Peyer's patch (tissue), 4 donors: ENCODE measurements around the gene NCS1. TPM values are rescaled to one million over a fixed set of nuclear protein-coding genes. Genes with fewer than 3 reads are reported as not detected.

Experiments
- DNase-seq, 3 donors: peaks; one replicate each; pipeline ENCODE4 v3.0.0-alpha.2; 2017 to 2019
- H3K27ac ChIP-seq, 4 donors: fragments of 200-600 bp; sonication (generic); one replicate each; pipeline ENCODE4 v1.5.1; 2016 to 2019
- H3K27me3 ChIP-seq, 2 donors: fragments of 200-600 bp; sonication (generic); one replicate each; pipeline ENCODE4 v1.5.1; 2019
- H3K36me3 ChIP-seq, 3 donors: fragments of 200-600 bp; sonication (generic); one replicate each; pipeline ENCODE4 v1.5.1; 2016 to 2019
- H3K4me1 ChIP-seq, 4 donors: fragments of 200-600 bp; sonication (generic); one replicate each; pipeline ENCODE4 v1.5.1; 2016 to 2019
- H3K4me3 ChIP-seq, 4 donors: fragments of 200-600 bp; sonication (generic); 1 replicate in 3 of 4; 2 replicates in 1 of 4; pipeline ENCODE4 v1.5.1; 2016 to 2019; ENCODE audit warnings: mild to moderate bottlenecking in 1 of 4
- H3K9me3 ChIP-seq, 4 donors: fragments of 200-600 bp; sonication (generic); one replicate each; pipeline ENCODE4 v1.5.1; 2016 to 2019; ENCODE audit warnings: mild to moderate bottlenecking in 1 of 4
- POLR2A ChIP-seq, 2 donors: fragments of 450-650 bp; IDR thresholded peaks; one replicate each; pipeline ENCODE4 v1.5.1; 2017; ENCODE audit warnings: antibody characterized with exemption in 2 of 2, mild to moderate bottlenecking in 2 of 2, moderate library complexity in 2 of 2
- total RNA-seq, 4 donors: library from RNA; depleted of rRNA; stranded (reverse); fragments of >200 nt; gene quantifications; one replicate each; pipeline ENCODE4 v1.1.0, GENCODE V29; 2016
- TF ChIP-seq, protein P1 (sequence below), 6 experiments: fragments of 450-650 bp in 4 of 6; fragments of 200-600 bp in 2 of 6; sonication (generic) in 1 of 6; IDR thresholded peaks; one replicate each; pipeline ENCODE4 v1.5.1; 2017 to 2019; ENCODE audit warnings: antibody characterized with exemption in 6 of 6, mild to moderate bottlenecking in 3 of 6, moderate library complexity in 1 of 6

Gene NCS1
- total RNA-seq, 4 donors from 2014 or later: 0.70 to 6.6 (median 4.1) TPM

DNA sequence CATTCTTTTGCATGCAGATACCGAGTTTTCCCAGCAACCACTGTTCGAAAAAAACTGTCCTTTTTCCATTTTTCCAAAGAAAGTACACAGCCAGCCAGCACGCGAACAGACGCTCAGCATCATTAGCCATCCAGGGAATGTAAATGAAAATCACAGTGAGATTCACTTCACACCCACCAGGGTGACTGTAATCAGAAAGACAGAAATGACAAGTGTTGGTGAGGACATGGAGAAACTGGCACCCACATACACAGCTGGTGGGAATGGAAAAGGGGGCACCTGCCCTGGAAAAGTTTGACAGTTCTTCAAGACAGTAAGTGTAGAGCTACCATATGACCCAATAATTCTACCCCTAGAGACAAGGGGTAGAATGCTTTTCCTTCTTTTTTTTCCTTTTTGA, 25.0 kb upstream of the NCS1 start:
- Histone ChIP-seq H3K27ac (no peak overlapping the region), H3K9me3 (no peaks in the 10 kb centered on the region), H3K36me3 (no peaks in the 10 kb centered on the region), H3K4me3 (no peak overlapping the region), H3K27me3 (no peaks in the 10 kb centered on the region), H3K4me1 (peaks cover 0 to 10% (median 0%) of the 10 kb centered on the region in 4 donors)
- TF ChIP-seq, protein P1, sequence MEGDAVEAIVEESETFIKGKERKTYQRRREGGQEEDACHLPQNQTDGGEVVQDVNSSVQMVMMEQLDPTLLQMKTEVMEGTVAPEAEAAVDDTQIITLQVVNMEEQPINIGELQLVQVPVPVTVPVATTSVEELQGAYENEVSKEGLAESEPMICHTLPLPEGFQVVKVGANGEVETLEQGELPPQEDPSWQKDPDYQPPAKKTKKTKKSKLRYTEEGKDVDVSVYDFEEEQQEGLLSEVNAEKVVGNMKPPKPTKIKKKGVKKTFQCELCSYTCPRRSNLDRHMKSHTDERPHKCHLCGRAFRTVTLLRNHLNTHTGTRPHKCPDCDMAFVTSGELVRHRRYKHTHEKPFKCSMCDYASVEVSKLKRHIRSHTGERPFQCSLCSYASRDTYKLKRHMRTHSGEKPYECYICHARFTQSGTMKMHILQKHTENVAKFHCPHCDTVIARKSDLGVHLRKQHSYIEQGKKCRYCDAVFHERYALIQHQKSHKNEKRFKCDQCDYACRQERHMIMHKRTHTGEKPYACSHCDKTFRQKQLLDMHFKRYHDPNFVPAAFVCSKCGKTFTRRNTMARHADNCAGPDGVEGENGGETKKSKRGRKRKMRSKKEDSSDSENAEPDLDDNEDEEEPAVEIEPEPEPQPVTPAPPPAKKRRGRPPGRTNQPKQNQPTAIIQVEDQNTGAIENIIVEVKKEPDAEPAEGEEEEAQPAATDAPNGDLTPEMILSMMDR (IDR thresholded peaks at IDR 0.05): no peak
- no peak for TF ChIP-seq POLR2A (IDR thresholded peaks at IDR 0.05)
- no peak for DNase-seq

DNA sequence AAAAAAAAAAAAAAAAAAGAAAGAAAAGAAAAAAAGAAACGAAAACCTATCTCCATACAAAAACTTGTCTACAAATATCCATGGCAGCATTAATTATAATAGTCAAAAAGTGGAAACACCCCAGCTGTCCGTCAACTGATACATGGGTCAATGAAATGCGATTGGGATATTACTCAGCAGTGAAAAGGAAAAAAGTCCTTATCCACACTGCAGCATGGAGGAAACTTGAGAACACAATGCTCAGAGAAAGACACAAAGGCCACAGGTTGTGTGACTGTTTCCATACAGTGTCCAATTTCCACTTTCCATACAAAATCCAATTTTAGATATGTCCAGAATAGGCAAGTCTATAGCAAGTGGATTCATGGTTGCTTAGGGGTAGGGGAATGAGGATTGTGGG, 24.3 kb upstream of the NCS1 start:
- DNase-seq: no peak
- no peaks in the 10 kb centered on the region for H3K36me3 ChIP-seq
- TF ChIP-seq POLR2A (IDR thresholded peaks at IDR 0.05): no peak
- TF ChIP-seq, protein P1 (IDR thresholded peaks at IDR 0.05): no peak
- no peaks in the 10 kb centered on the region for H3K9me3 ChIP-seq
- H3K4me1 ChIP-seq: peaks cover 0 to 10% (median 0%) of the 10 kb centered on the region in 4 donors
- no peak overlapping the region for H3K4me3 ChIP-seq
- H3K27me3 ChIP-seq: no peaks in the 10 kb centered on the region
- no peak overlapping the region for H3K27ac ChIP-seq

DNA sequence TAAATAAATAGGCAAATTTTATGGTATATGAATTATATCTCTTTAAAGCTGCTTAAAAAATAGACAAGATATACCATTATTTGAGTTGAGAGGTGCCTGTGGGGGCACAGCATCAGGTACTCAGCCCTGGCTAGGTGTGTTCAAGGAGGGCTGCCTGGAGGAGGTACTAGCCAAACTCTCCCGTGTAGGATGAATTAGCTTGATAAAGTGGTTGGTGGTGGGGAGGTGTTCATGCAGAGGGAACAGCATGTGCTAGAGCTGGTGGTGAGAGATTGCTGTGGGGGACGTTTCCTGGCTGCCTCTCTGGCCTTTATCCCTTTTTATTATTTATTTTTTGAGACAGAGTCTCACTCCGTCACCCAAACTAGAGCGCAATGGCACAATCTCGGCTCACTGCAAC, 23.2 kb upstream of the NCS1 start:
- no peak for DNase-seq
- Histone ChIP-seq H3K27me3 (no peaks in the 10 kb centered on the region), H3K4me3 (no peak overlapping the region), H3K27ac (no peak overlapping the region), H3K36me3 (no peaks in the 10 kb centered on the region), H3K9me3 (no peaks in the 10 kb centered on the region), H3K4me1 (peaks cover 0 to 9% (median 0%) of the 10 kb centered on the region in 4 donors)
- TF ChIP-seq POLR2A (IDR thresholded peaks at IDR 0.05): no peak
- TF ChIP-seq, protein P1 (IDR thresholded peaks at IDR 0.05): no peak

DNA sequence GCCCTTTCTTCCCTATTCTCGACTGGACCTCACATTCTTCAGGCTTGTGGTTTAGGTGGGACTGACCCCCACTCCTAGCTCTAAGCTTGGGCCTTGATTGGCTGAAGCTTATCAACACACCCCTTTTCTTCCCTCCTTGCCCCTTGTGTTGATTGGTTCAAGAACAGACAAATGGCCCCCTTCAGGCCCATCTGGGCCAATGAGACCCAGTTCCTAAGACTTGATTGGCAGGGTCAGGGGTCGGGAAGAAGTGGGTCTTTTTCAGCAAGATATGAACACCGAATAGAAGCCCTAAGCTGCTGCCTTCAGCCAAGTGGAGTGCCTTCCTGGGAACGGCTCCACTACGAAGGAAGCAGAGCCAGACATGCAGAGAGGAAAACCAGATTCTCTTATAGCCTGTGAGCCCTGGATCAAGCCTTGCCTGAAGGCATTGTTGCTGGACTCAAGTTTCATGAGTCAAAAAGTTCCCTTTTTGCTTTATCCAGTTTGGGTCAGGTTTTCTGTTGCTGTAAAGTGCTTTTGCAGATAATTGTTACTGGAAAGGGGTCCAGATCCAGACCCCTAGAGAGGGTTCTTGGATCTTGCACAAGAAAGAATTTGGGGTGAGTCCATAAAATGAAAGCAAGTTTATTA, 22.4 kb upstream of the NCS1 start:
- peaks cover 0 to 1% (median 0%) of the 10 kb centered on the region in 4 donors for H3K4me1 ChIP-seq
- DNase-seq: no peak
- H3K36me3 ChIP-seq: no peaks in the 10 kb centered on the region
- no peak overlapping the region for H3K4me3 ChIP-seq
- H3K27ac ChIP-seq: no peak overlapping the region
- no peaks in the 10 kb centered on the region for H3K9me3 ChIP-seq
- TF ChIP-seq, protein P1 (IDR thresholded peaks at IDR 0.05): no peak
- TF ChIP-seq POLR2A (IDR thresholded peaks at IDR 0.05): no peak
- H3K27me3 ChIP-seq: no peaks in the 10 kb centered on the region

DNA sequence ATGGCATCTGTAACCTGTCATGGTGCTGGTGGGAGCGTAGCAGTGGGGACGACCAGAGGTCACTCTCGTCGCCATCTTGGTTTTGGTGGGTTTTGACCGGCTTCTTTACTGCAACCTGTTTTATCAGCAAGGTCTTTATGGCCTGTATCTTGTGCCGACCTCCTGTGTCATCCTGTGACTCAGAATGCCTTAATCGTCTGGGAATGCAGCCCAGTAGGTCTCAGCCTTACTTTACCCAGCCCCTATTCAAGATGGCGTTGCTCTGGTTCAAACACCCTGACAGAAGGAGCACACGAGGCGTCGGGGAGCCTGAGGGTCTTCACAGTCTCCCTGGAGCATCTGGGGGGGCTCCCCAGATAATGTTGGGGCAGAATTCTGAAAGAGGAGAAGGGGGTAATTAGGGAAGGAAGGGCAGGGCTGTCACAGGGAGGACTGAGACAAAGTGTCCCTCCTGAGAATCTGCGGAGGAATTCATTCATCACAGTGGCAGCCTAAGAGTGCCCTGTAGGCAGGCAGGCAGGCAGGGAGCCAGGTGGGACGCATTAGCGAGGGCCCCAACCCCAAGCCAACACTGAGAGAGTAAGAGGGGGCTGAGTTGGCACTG, 21.3 kb upstream of the NCS1 start:
- H3K4me3 ChIP-seq: no peak overlapping the region
- H3K36me3 ChIP-seq: no peaks in the 10 kb centered on the region
- no peaks in the 10 kb centered on the region for H3K27me3 ChIP-seq
- H3K27ac ChIP-seq: no peak overlapping the region
- H3K4me1 ChIP-seq: no peaks in the 10 kb centered on the region
- no peaks in the 10 kb centered on the region for H3K9me3 ChIP-seq
- TF ChIP-seq POLR2A (IDR thresholded peaks at IDR 0.05): no peak
- TF ChIP-seq, protein P1 (IDR thresholded peaks at IDR 0.05): no peak
- DNase-seq: no peak
